PC-3 (cell line): ENCODE measurements around the gene ADARB2. TPM values are rescaled to one million over a fixed set of nuclear protein-coding genes. Genes with fewer than 3 reads are reported as not detected.
"Not testable (repeated sequence)": the region's sequence is repeated elsewhere in the genome, so short reads cannot be mapped to it uniquely, and the experiment has no call there.

Experiments
- ATAC-seq: fragments of 200-7000 bp; cut with Tn5 transposase; 2 replicates; pipeline ENCODE4 v1.9.1; 2020; ENCODE audit warnings: mild to moderate bottlenecking, moderate library complexity
- BruUV-seq: library from RNA; stranded (reverse); fragments of 400-500 nt; replicated peaks from 2 replicates; lab custom pipeline; 2021; lab: Mats Ljungman, UMichigan
- CTCF ChIA-PET: fragments of 300-600 bp; sonication (Branson Sonifier 250); formaldehyde crosslinking; loops from one replicate; lab custom pipeline; 2022; ENCODE audit warnings: antibody characterized with exemption; lab: Charles Lee
- POLR2A ChIA-PET: fragments of 300-600 bp; sonication (Branson Sonifier 250); formaldehyde crosslinking; loops from one replicate; lab custom pipeline; 2022; ENCODE audit warnings: antibody characterized with exemption; ENCODE audit not compliant: unreplicated experiment; lab: Charles Lee
- DNase-seq: peaks from one replicate; pipeline ENCODE4 v3.0.0-alpha.2; 2015
- H2AFZ ChIP-seq: fragments of 300-600 bp; sonication (generic); 2 replicates; pipeline ENCODE4 v1.6.0; 2016; ENCODE audit warnings: antibody characterized with exemption, low read length
- H3F3A ChIP-seq: fragments of 300-600 bp; sonication (generic); one replicate; pipeline ENCODE4 v1.6.0; 2017; ENCODE audit warnings: antibody characterized with exemption, low read length, control low read depth, mild to moderate bottlenecking; ENCODE audit not compliant: unreplicated experiment
- H3K27ac ChIP-seq: fragments of 300-600 bp; sonication (generic); 2 replicates; pipeline ENCODE4 v1.5.1; 2016; ENCODE audit warnings: mild to moderate bottlenecking, low read length
- H3K27me3 ChIP-seq: fragments of 300-600 bp; sonication (generic); 2 replicates; pipeline ENCODE4 v1.6.1; 2016; ENCODE audit warnings: low read length, mixed read lengths
- H3K36me3 ChIP-seq: fragments of 300-600 bp; sonication (generic); 2 replicates; pipeline ENCODE4 v1.6.1; 2016; ENCODE audit warnings: low read depth, mixed run types, low read length, mixed read lengths
- H3K4me1 ChIP-seq: fragments of 300-600 bp; sonication (generic); 2 replicates; pipeline ENCODE4 v1.5.1; 2016; ENCODE audit warnings: low read length; ENCODE audit not compliant: insufficient read depth
- H3K4me2 ChIP-seq: fragments of 300-600 bp; sonication (generic); 2 replicates; pipeline ENCODE4 v1.6.0; 2016; ENCODE audit warnings: low read length
- H3K4me3 ChIP-seq: fragments of 300-600 bp; sonication (generic); 2 replicates; pipeline ENCODE4 v1.5.1; 2016; ENCODE audit warnings: mild to moderate bottlenecking, low read length, mixed read lengths
- H3K79me2 ChIP-seq: fragments of 300-600 bp; sonication (generic); 2 replicates; pipeline ENCODE4 v1.6.1; 2017; ENCODE audit warnings: low read length, mixed read lengths
- H3K9ac ChIP-seq: fragments of 300-600 bp; sonication (generic); 2 replicates; pipeline ENCODE4 v1.6.0; 2016; ENCODE audit warnings: mild to moderate bottlenecking, low read length
- H3K9me2 ChIP-seq: fragments of 300-600 bp; sonication (generic); replicated peaks from 2 replicates; pipeline ENCODE4 v1.6.1; 2016; ENCODE audit warnings: mixed run types, low read length, mixed read lengths
- H3K9me3 ChIP-seq: fragments of 300-600 bp; sonication (generic); 2 replicates; pipeline ENCODE4 v1.6.1; 2016; ENCODE audit warnings: low read length, mixed read lengths
- H4K20me1 ChIP-seq: fragments of 300-600 bp; sonication (generic); 2 replicates; pipeline ENCODE4 v1.6.1; 2016; ENCODE audit warnings: low read length, mixed read lengths
- CTCF ChIP-seq: fragments of 300-600 bp; sonication (generic); conservative IDR thresholded peaks from 2 replicates; pipeline ENCODE4 v1.5.1; 2017; ENCODE audit warnings: antibody characterized with exemption, low read depth, mild to moderate bottlenecking, low read length
- EZH2 ChIP-seq: fragments of 300-600 bp; sonication (generic); IDR thresholded peaks from one replicate; pipeline ENCODE4 v1.6.1; 2017; ENCODE audit warnings: antibody characterized with exemption, mild to moderate bottlenecking, low read length; ENCODE audit not compliant: unreplicated experiment
- EZH2phosphoT487 ChIP-seq: fragments of 300-600 bp; sonication (generic); IDR thresholded peaks from 2 replicates; pipeline ENCODE4 v1.6.1; 2018; ENCODE audit warnings: mild to moderate bottlenecking, antibody characterized with exemption, low read length, borderline replicate concordance
- intact Hi-C: fragments of 100-400 bp; cut with micrococcal nuclease; formaldehyde crosslinking; loops from 2 replicates; pipeline ENCODE4 v1.9.0; 2023
- total RNA-seq: library from RNA; depleted of rRNA; stranded (reverse); fragments of >200 nt; gene quantifications from 2 replicates; pipeline ENCODE4 v1.2.3, GENCODE V29; 2014

The ADARB2 gene
- total RNA-seq, 1 experiment from 2014 or later = not detected

- no peak for ATAC-seq
- H3K9me2 ChIP-seq = no peaks in the 10 kb centered on the region
- no peaks in the 10 kb centered on the region for H3K27me3 ChIP-seq
- DNase-seq = no peak
- intact Hi-C loops = no loop called here
- no TSS peak for BruUV-seq
- no peaks in the 10 kb centered on the region for H3K4me1 ChIP-seq
- H3K4me2 ChIP-seq = no peak overlapping the region
- ChIA-PET CTCF (no interaction called here), POLR2A (no interaction called here)
- no peaks in the 10 kb centered on the region for H3K36me3 ChIP-seq
- H2AFZ ChIP-seq = no peak overlapping the region
- no peaks in the 10 kb centered on the region for H4K20me1 ChIP-seq
- no peak for TF ChIP-seq EZH2phosphoT487
- TF ChIP-seq EZH2 = no peak
- TF ChIP-seq CTCF = no peak
- H3K9ac ChIP-seq = no peak overlapping the region
- no peaks in the 10 kb centered on the region for H3K9me3 ChIP-seq
- no peaks in the 10 kb centered on the region for H3K79me2 ChIP-seq
- H3K4me3 ChIP-seq = no peak overlapping the region
- no peak overlapping the region for H3K27ac ChIP-seq
- no peaks in the 10 kb centered on the region for H3F3A ChIP-seq
Measured at GRCh38 chr10:1160561-1161314, 576.6 kb downstream of the ADARB2 start.

- H3K9me3 ChIP-seq = no peaks in the 10 kb centered on the region
- no peaks in the 10 kb centered on the region for H3K36me3 ChIP-seq
- POLR2A ChIA-PET = no interaction called here
- intact Hi-C loops = no loop called here
- H3K9me2 ChIP-seq = no peaks in the 10 kb centered on the region
- BruUV-seq = no TSS peak
- DNase-seq (no peak), ATAC-seq (no peak)
- no peak for TF ChIP-seq EZH2
- TF ChIP-seq EZH2phosphoT487 = no peak
- TF ChIP-seq CTCF = no peak
- no peaks in the 10 kb centered on the region for H3F3A ChIP-seq
- H3K9ac ChIP-seq = no peak overlapping the region
- no peak overlapping the region for H3K4me2 ChIP-seq
- no peak overlapping the region for H3K4me3 ChIP-seq
- no peak overlapping the region for H3K27ac ChIP-seq
- no peaks in the 10 kb centered on the region for H4K20me1 ChIP-seq
- CTCF ChIA-PET = no interaction called here
- H2AFZ ChIP-seq = no peak overlapping the region
- no peaks in the 10 kb centered on the region for H3K4me1 ChIP-seq
- peaks cover 6% of the 10 kb centered on the region; the same call in 1 of the 2 replicates for H3K27me3 ChIP-seq
- no peaks in the 10 kb centered on the region for H3K79me2 ChIP-seq
Measured at GRCh38 chr10:1159131-1160061, 577.9 kb downstream of the ADARB2 start.

- H3K4me3 ChIP-seq, intact Hi-C loops, CTCF ChIA-PET: not testable (repeated sequence)
Measured at GRCh38 chr10:1158536-1158935, 578.8 kb downstream of the ADARB2 start.

More at GRCh38 chr10:1158536-1158935, 578.8 kb downstream of the ADARB2 start:
- H3K4me1 ChIP-seq, H3K79me2 ChIP-seq, ATAC-seq, H3K9me3 ChIP-seq, H3K27ac ChIP-seq, H3K9ac ChIP-seq, POLR2A ChIA-PET, H3K9me2 ChIP-seq, DNase-seq, H3K36me3 ChIP-seq, H3F3A ChIP-seq, H3K4me2 ChIP-seq, H4K20me1 ChIP-seq, BruUV-seq, H3K27me3 ChIP-seq, H2AFZ ChIP-seq: not testable (repeated sequence)
